PC-9 (cell line): Measurements from ENCODE around the gene ZFP91. TPM values are rescaled to one million over a fixed set of nuclear protein-coding genes. Genes with fewer than 3 reads are reported as not detected.
"Not testable (repeated sequence)": the region's sequence is repeated elsewhere in the genome, so short reads cannot be mapped to it uniquely, and the experiment has no call there.

Experiments
- BruUV-seq: library from RNA; stranded (reverse); fragments of 400-500 nt; replicated peaks from 2 replicates; lab custom pipeline; 2021; lab: Mats Ljungman, UMichigan
- CTCF ChIA-PET: fragments of 300-600 bp; sonication (Branson Sonifier 250); formaldehyde crosslinking; loops from one replicate; lab custom pipeline; 2022; ENCODE audit warnings: antibody characterized with exemption; lab: Charles Lee
- POLR2A ChIA-PET: fragments of 300-600 bp; sonication (Branson Sonifier 250); formaldehyde crosslinking; loops from one replicate; lab custom pipeline; 2022; ENCODE audit warnings: antibody characterized with exemption; ENCODE audit not compliant: unreplicated experiment; lab: Charles Lee
- DNase-seq, 2 experiments: peaks; one replicate each; pipeline versions ENCODE4 v3.0.0 to v3.0.0-alpha.2; 2015 to 2022; ENCODE audit warnings: mixed read lengths in 1 of 2
- H2AFZ ChIP-seq: fragments of 200-600 bp; sonication (generic); 2 replicates; pipeline ENCODE4 v1.8.1; 2017; ENCODE audit warnings: antibody characterized with exemption
- H3F3A ChIP-seq: fragments of 200-600 bp; sonication (generic); 2 replicates; pipeline ENCODE4 v1.8.1; 2017; ENCODE audit warnings: antibody characterized with exemption, mild to moderate bottlenecking, low read depth; ENCODE audit not compliant: insufficient read depth
- H3K27ac ChIP-seq: fragments of 200-600 bp; sonication (generic); 2 replicates; pipeline ENCODE4 v1.6.1; 2016; ENCODE audit warnings: mixed run types
- H3K27me3 ChIP-seq: fragments of 200-600 bp; sonication (generic); 2 replicates; pipeline ENCODE4 v1.6.1; 2016; ENCODE audit warnings: low read depth, mixed run types; ENCODE audit not compliant: insufficient read depth
- H3K36me3 ChIP-seq: fragments of 200-600 bp; sonication (generic); 2 replicates; pipeline ENCODE4 v1.6.1; 2016; ENCODE audit warnings: low read depth, mixed run types
- H3K4me1 ChIP-seq: fragments of 200-600 bp; sonication (generic); replicated peaks from 2 replicates; pipeline ENCODE4 v1.6.1; 2016; ENCODE audit warnings: mixed run types; ENCODE audit not compliant: insufficient read depth
- H3K4me2 ChIP-seq: fragments of 200-600 bp; sonication (generic); 2 replicates; pipeline ENCODE4 v1.6.1; 2017; ENCODE audit warnings: mixed run types
- H3K4me3 ChIP-seq: fragments of 200-600 bp; sonication (generic); 2 replicates; pipeline ENCODE4 v1.6.1; 2016; ENCODE audit warnings: mixed run types
- H3K79me2 ChIP-seq: fragments of 200-600 bp; sonication (generic); 2 replicates; pipeline ENCODE4 v1.6.1; 2017; ENCODE audit warnings: low read depth, mixed run types
- H3K9me2 ChIP-seq: fragments of 200-600 bp; sonication (generic); 2 replicates; pipeline ENCODE4 v1.8.1; 2017; ENCODE audit warnings: mild to moderate bottlenecking; ENCODE audit not compliant: insufficient read depth
- H3K9me3 ChIP-seq: fragments of 200-600 bp; sonication (generic); 2 replicates; pipeline ENCODE4 v1.8.1; 2016; ENCODE audit warnings: low read depth; ENCODE audit not compliant: insufficient read depth
- H4K20me1 ChIP-seq: fragments of 200-600 bp; sonication (generic); 2 replicates; pipeline ENCODE4 v1.8.1; 2017; ENCODE audit not compliant: insufficient read depth
- EZH2 ChIP-seq: fragments of 200-600 bp; sonication (generic); IDR thresholded peaks from 2 replicates; pipeline ENCODE4 v1.8.0; 2017; ENCODE audit warnings: antibody characterized with exemption, low read depth
- intact Hi-C: fragments of 100-400 bp; cut with micrococcal nuclease; formaldehyde crosslinking; loops from one replicate; pipeline ENCODE4 v1.10.0; 2022; ENCODE audit not compliant: unreplicated experiment
- total RNA-seq: library from RNA; stranded (reverse); gene quantifications from 2 replicates; pipeline ENCODE4 v1.2.3, GENCODE V29; 2021
- TF ChIP-seq, protein P1 (sequence below): fragments of 200-600 bp; sonication (generic); conservative IDR thresholded peaks from 2 replicates; pipeline ENCODE4 v1.6.1; 2017; ENCODE audit warnings: mixed run types, antibody characterized with exemption, mild to moderate bottlenecking, moderate library complexity

The ZFP91 gene
- total RNA-seq, 1 experiment from 2014 or later: 67.5 TPM

- POLR2A ChIA-PET: no interaction called here
- H3K9me2 ChIP-seq: no peaks in the 10 kb centered on the region
- 0 out of 2 replicates have a peak, but pooled peaks cover 5% of the 10 kb centered on the region for H3K9me3 ChIP-seq
- H3K27me3 ChIP-seq: no peaks in the 10 kb centered on the region
- TF ChIP-seq, protein P1, sequence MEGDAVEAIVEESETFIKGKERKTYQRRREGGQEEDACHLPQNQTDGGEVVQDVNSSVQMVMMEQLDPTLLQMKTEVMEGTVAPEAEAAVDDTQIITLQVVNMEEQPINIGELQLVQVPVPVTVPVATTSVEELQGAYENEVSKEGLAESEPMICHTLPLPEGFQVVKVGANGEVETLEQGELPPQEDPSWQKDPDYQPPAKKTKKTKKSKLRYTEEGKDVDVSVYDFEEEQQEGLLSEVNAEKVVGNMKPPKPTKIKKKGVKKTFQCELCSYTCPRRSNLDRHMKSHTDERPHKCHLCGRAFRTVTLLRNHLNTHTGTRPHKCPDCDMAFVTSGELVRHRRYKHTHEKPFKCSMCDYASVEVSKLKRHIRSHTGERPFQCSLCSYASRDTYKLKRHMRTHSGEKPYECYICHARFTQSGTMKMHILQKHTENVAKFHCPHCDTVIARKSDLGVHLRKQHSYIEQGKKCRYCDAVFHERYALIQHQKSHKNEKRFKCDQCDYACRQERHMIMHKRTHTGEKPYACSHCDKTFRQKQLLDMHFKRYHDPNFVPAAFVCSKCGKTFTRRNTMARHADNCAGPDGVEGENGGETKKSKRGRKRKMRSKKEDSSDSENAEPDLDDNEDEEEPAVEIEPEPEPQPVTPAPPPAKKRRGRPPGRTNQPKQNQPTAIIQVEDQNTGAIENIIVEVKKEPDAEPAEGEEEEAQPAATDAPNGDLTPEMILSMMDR: peak; percentile 92
- TF ChIP-seq EZH2: no peak
- H3K4me3 ChIP-seq: no peak overlapping the region
- CTCF ChIA-PET: interaction anchor here (0.8 kb wide), 1 partner anchor 8 kb away, joined by 3 read pairs; no protein-coding TSS in a partner anchor
- H3K79me2 ChIP-seq: no peaks in the 10 kb centered on the region
- peaks cover 10% of the 10 kb centered on the region for H3F3A ChIP-seq
- H4K20me1 ChIP-seq: no peaks in the 10 kb centered on the region
- peaks cover 9% of the 10 kb centered on the region for H3K4me1 ChIP-seq
- peak in 1 of 2 experiments; percentile 52 for DNase-seq
- H3K27ac ChIP-seq: no peak overlapping the region
- H2AFZ ChIP-seq: no peak overlapping the region
- no peak overlapping the region for H3K4me2 ChIP-seq
- H3K36me3 ChIP-seq: no peaks in the 10 kb centered on the region
- no TSS peak for BruUV-seq
- intact Hi-C loops: no loop called here
Observed at GRCh38 chr11:58567889-58568512, 10.9 kb upstream of the ZFP91 start.

GRCh38 chr11:58572906-58573305 lies 6.0 kb upstream of the ZFP91 start:
- Histone ChIP-seq H3K79me2 (peaks cover 23% of the 10 kb centered on the region), H3F3A (peaks cover 56% of the 10 kb centered on the region), H3K4me2 (peak overlapping the region; percentile 86), H3K4me1 (peaks cover 48% of the 10 kb centered on the region), H3K4me3 (peak overlapping the region; percentile 35; the same call in 1 of the 2 replicates), H3K27ac (peak overlapping the region; percentile 92), H2AFZ (peak overlapping the region; percentile 65)
- POLR2A ChIA-PET: interaction anchor here (0.6 to 0.8 kb wide), 3 partner anchors 532 to 1099 kb away, joined by 4 to 7 read pairs (median 5); no protein-coding TSS in a partner anchor
- intact Hi-C loops, H4K20me1 ChIP-seq, H3K9me3 ChIP-seq, H3K36me3 ChIP-seq, H3K27me3 ChIP-seq, BruUV-seq, H3K9me2 ChIP-seq, DNase-seq: not testable (repeated sequence)
- CTCF ChIA-PET: interaction anchor here (0.7 to 0.9 kb wide), 3 partner anchors 83 to 534 kb away, joined by 3 read pairs; no protein-coding TSS in a partner anchor

DNA sequence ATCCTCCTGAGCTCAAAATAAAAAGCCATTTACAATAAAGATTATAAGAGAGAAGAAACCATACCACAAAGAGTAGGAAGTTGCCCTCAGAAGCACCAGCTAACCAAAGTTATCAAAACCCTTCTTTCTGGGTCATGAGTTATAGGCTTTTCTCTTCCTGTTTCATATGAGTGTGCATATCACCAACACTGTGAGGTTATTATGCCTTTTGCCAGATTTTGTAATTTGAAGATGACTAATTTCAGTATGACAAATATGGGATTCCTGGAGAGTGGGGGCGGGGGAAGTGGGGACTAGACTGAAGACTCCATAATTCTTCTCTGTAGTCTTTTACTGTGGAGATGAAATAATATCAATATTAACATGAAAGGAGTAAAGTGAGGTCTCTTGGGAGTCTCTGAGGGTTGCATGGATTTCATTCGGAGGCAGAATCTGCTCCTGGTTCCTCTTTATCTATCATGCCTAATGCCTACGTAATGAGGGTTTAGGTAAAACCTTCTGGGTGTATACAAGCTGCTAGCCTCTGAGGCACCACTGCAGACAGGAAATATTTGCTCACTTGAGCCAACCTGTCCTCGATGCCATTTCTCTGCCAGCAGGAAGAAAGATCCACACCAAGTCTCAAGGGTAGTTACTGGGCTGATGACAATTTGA lies 5.3 kb upstream of the ZFP91 start:
- Histone ChIP-seq H3F3A (peaks cover 58% of the 10 kb centered on the region), H3K36me3 (no peaks in the 10 kb centered on the region), H3K27me3 (no peaks in the 10 kb centered on the region), H3K27ac (peak overlapping the region; percentile 92), H3K9me2 (no peaks in the 10 kb centered on the region), H2AFZ (peak overlapping the region; percentile 65), H3K9me3 (0 out of 2 replicates have a peak, but pooled peaks cover 5% of the 10 kb centered on the region), H3K4me1 (peaks cover 48% of the 10 kb centered on the region), H4K20me1 (no peaks in the 10 kb centered on the region), H3K4me2 (peak overlapping the region; percentile 86), H3K4me3 (peak overlapping the region; percentile 35; the same call in 1 of the 2 replicates), H3K79me2 (peaks cover 23% of the 10 kb centered on the region)
- BruUV-seq: no TSS peak
- intact Hi-C loops: no loop called here
- peak; percentile 59 to 89 for DNase-seq
- TF ChIP-seq, protein P1: no peak
- no peak for TF ChIP-seq EZH2
- CTCF ChIA-PET: interaction anchor here (0.7 to 0.9 kb wide), 3 partner anchors 82 to 534 kb away, joined by 3 read pairs; no protein-coding TSS in a partner anchor
- POLR2A ChIA-PET: interaction anchor here (0.6 to 0.8 kb wide), 3 partner anchors 531 to 1098 kb away, joined by 4 to 7 read pairs (median 5); no protein-coding TSS in a partner anchor
